Ovary (tissue), 9 donors: ENCODE data around the gene MYBPC3. TPM values are rescaled to one million over a fixed set of nuclear protein-coding genes. Genes with fewer than 3 reads are reported as not detected.
A peak's percentile ranks its signal among the peaks of the same experiment; 100 is the strongest.

Experiments used
- DNase-seq, 5 donors: peaks; one replicate each; pipeline ENCODE4 v3.0.0-alpha.2; 2019 to 2020
- H3K27ac ChIP-seq, 2 donors: fragments of 200-600 bp; one replicate each; pipeline versions ENCODE4 v1.5.1 to v1.8.0; 2019 to 2022
- H3K27me3 ChIP-seq: fragments of 200-600 bp; one replicate; pipeline ENCODE4 v1.8.0; 2022
- H3K36me3 ChIP-seq: fragments of 200-600 bp; sonication (generic); one replicate; pipeline ENCODE4 v1.5.1; 2019
- H3K4me1 ChIP-seq: one replicate; pipeline ENCODE4 v1.8.1; 2013; ENCODE audit warnings: mild to moderate bottlenecking, moderate library complexity; ENCODE audit not compliant: insufficient read depth
- H3K4me3 ChIP-seq: fragments of 200-600 bp; sonication (generic); one replicate; pipeline ENCODE4 v1.5.1; 2017
- H3K9me3 ChIP-seq, 2 donors: fragments of 200-600 bp in 1 of 2; sonication (generic) in 1 of 2; one replicate each; pipeline versions ENCODE4 v1.5.1 to v1.8.1; 2013 to 2019; ENCODE audit warnings: mild to moderate bottlenecking in 1 of 2, moderate library complexity in 1 of 2
- CTCF ChIP-seq, 3 donors: fragments of 450-650 bp in 2 of 3; fragments of 200-600 bp in 1 of 3; IDR thresholded peaks; one replicate each; pipeline versions ENCODE4 v1.5.1 to v1.8.0; 2016 to 2022; ENCODE audit warnings: antibody characterized with exemption in 3 of 3, mild to moderate bottlenecking in 1 of 3
- EP300 ChIP-seq: sonication (generic); formaldehyde crosslinking; IDR thresholded peaks from one replicate; pipeline ENCODE4 v1.6.1; 2017; ENCODE audit warnings: antibody characterized with exemption
- POLR2A ChIP-seq: fragments of 450-650 bp; IDR thresholded peaks from one replicate; pipeline ENCODE4 v1.6.1; 2017; ENCODE audit warnings: antibody characterized with exemption, mild to moderate bottlenecking, moderate library complexity
- WGBS, 3 donors: extraction: QIAGEN DNeasy Blood & Tissue Kit in 1 of 3; methylation state at CpG; one replicate each; pipeline versions ENCODE4 v1.1.5 to v1.1.7; 2013 to 2017; 5-methylcytosine and 5-hydroxymethylcytosine counted together
- intact Hi-C, 4 donors: fragments of 100-400 bp; cut with DNase I; formaldehyde crosslinking; loops; one replicate each; pipeline versions ENCODE4 v1.11.0 to v1.15.1; 2022 to 2023
- polyA plus RNA-seq, 2 donors: library from polyadenylated mRNA; stranded (reverse); fragments of 200-250 nt in 1 of 2; fragments of 350-450 nt in 1 of 2; fragmentation: Illumina TruSeq in 1 of 2; extraction: RNeasy Lipid Tissue Mini Kit (QIAGEN cat#74804) in 1 of 2; gene quantifications; one replicate each; pipeline ENCODE4 v1.2.3, GENCODE V29; 2013 to 2014
- total RNA-seq, 7 donors: library from RNA; depleted of rRNA in 2 of 7; stranded (reverse); fragments of >200 nt in 2 of 7; fragmentation: NEBNext Ultra II Directional in 3 of 7; extraction: Animal tissue kit (Norgen Biotek cat#: 25700) in 3 of 7; gene quantifications; one replicate each; pipeline versions ENCODE4 v1.1.0 to v1.2.4, GENCODE V29; 2016 to 2023
- donor health status: DM: no; HTN: no; CAD: no; lungs with moderate emphysema.
- donor health status: DM: no; HTN: no; CAD: no.
- donor health status: Bipolar disorder and iron deficiency.
- donor health status: DM: yes; HTN: yes; CAD: no.
- donor health status: DM: no; HTN: no; CAD: no.
- donor health status: DM: yes; HTN: yes; CAD: no.

The MYBPC3 gene
- total and polyA plus RNA-seq, 9 donors: 0.05 to 0.40 (median 0.22) TPM; not detected in 4

DNA sequence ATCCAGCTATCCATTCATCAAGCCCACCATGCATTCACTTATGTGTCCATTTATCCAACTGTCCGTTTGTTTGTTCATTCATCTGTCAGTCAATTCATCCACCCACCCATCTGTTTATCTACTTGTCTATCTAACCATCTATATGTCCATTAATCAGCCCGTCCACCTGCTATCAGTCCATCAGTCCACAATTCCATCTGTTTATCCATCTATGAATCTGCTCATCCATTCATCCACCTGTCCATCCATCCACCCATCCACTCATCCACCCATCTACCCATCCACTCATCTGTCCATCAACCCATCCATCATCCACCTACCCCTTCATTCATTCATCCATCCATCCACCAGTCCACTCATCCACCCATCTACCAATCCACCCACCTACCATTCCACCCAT, 26.8 kb upstream of the MYBPC3 start:
- WGBS, 3 donors: 83 to 90% (median 84%) methylated on average over 2 of the region's 2 CpGs
- TF ChIP-seq EP300 (no peak), POLR2A (no peak), CTCF (IDR thresholded peaks at IDR 0.05) (no peak)
- Histone ChIP-seq H3K27ac (no peak overlapping the region), H3K9me3 (no peaks in the 10 kb centered on the region), H3K36me3 (no peaks in the 10 kb centered on the region), H3K4me1 (no peaks in the 10 kb centered on the region), H3K27me3 (no peaks in the 10 kb centered on the region), H3K4me3 (no peak overlapping the region)
- no peak for DNase-seq
- intact Hi-C loops: loop anchor here (5.0 to 10.0 kb wide), 3 partner anchors 73 to 235 kb away; no protein-coding TSS in a partner anchor

DNA sequence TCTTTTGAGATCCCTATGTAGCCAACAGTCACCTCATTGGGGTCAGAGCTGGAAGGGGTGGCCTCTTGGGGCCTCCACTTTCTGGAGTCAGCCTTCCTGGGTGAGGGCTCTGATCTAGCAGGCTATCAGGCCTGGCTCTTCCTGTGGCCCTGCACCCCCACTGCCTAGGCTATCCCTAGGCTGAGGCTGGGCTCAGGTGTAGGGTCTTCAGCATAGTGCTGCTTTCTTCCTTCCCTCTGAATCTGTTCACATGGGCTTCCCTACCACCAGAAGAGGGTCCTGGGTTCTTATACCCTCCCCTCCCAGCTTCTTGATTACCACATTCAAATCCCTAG, 26.3 kb upstream of the MYBPC3 start:
- H3K4me3 ChIP-seq: no peak overlapping the region
- H3K4me1 ChIP-seq: no peaks in the 10 kb centered on the region
- no peak overlapping the region for H3K27ac ChIP-seq
- no peak for TF ChIP-seq CTCF (IDR thresholded peaks at IDR 0.05)
- TF ChIP-seq POLR2A: no peak
- TF ChIP-seq EP300: no peak
- intact Hi-C loops: loop anchor here (5.0 to 10.0 kb wide), 3 partner anchors 73 to 236 kb away; no protein-coding TSS in a partner anchor
- DNase-seq: peak in 1 of 5 donors; percentile 11
- no peaks in the 10 kb centered on the region for H3K27me3 ChIP-seq
- H3K9me3 ChIP-seq: no peaks in the 10 kb centered on the region
- H3K36me3 ChIP-seq: no peaks in the 10 kb centered on the region

GRCh38 chr11:47378010-47378835, 25.7 kb upstream of the MYBPC3 start, which contains the start of gene SPI1:
Gene SPI1 (minus strand): TSS chr11:47378547. CDS start chr11:47378353, 194 bp downstream.
- intact Hi-C loops: loop anchor here (5.0 to 10.0 kb wide), 3 partner anchors 74 to 237 kb away; no protein-coding TSS in a partner anchor
- H3K4me1 ChIP-seq: no peaks in the 10 kb centered on the region
- no peak within 1 kb of the TSS for H3K27ac ChIP-seq
- H3K27me3 ChIP-seq: no peaks in the 10 kb centered on the region
- DNase-seq: peak in 1 of 5 donors; percentile 36
- H3K36me3 ChIP-seq: no peaks in the 10 kb centered on the region
- H3K4me3 ChIP-seq: no peak within 1 kb of the TSS
- H3K9me3 ChIP-seq: no peaks in the 10 kb centered on the region
- 66 to 74% (median 73%) methylated on average over 27 to 31 of the region's 31 CpGs for WGBS, 3 donors
- TF ChIP-seq CTCF (IDR thresholded peaks at IDR 0.05) (no peak), POLR2A (no peak), EP300 (no peak)

GRCh38 chr11:47377571-47378009, 25.1 kb upstream of the MYBPC3 start:
- peak in 1 of 5 donors; percentile 30 for DNase-seq
- H3K4me3 ChIP-seq: no peak overlapping the region
- no peaks in the 10 kb centered on the region for H3K9me3 ChIP-seq
- H3K27ac ChIP-seq: no peak overlapping the region
- intact Hi-C loops: loop anchor here (5.0 to 10.0 kb wide), 3 partner anchors 75 to 237 kb away; no protein-coding TSS in a partner anchor
- H3K36me3 ChIP-seq: no peaks in the 10 kb centered on the region
- H3K27me3 ChIP-seq: no peaks in the 10 kb centered on the region
- no peak for TF ChIP-seq POLR2A
- no peak for TF ChIP-seq EP300
- no peak for TF ChIP-seq CTCF (IDR thresholded peaks at IDR 0.05)
- WGBS, 3 donors: 76 to 85% (median 84%) methylated on average over 5 of the region's 5 CpGs
- no peaks in the 10 kb centered on the region for H3K4me1 ChIP-seq
